NCI-H2196 treated with DMSO at 0.1 percent for 48 hours (cell line): ENCODE data around the gene HDAC9.

Source experiments
- DNase-seq: peaks from one replicate; lab custom pipeline; 2025; ENCODE audit not compliant: unreplicated experiment; lab: John Stamatoyannopoulos, UW

Gene HDAC9

DNA sequence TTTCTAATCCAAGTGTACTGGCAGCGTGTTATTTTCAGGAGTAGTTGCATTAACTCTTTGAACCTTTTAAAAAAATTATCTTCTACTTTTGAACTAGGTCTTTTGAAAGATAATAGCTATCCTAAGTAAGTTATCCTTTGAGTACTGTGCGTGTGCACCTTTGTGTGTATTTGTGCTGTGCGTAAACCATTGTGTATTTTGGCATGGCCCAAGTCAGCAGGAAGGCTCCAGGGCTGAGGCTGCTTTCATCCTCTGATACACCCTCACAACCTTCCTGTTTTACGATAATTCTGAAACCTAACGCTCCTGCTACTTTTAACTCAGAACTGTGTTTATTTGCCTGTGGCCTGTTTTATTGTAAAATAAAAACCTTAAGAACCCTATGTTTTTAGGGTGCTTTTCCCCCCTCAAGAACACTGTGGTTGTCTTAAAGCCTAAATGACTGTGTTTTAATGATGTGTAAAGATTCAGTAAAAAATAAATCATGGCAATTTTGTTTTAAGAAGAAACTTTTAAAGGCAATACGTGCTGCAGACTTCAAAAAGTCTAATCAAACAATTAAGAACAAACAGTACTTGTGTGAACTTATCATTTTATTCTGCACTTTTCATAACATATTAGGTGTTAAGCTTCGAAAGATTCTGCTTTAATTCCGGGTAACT is 57.5 kb downstream of the HDAC9 start:
- DNase-seq: peak; percentile 42

DNA sequence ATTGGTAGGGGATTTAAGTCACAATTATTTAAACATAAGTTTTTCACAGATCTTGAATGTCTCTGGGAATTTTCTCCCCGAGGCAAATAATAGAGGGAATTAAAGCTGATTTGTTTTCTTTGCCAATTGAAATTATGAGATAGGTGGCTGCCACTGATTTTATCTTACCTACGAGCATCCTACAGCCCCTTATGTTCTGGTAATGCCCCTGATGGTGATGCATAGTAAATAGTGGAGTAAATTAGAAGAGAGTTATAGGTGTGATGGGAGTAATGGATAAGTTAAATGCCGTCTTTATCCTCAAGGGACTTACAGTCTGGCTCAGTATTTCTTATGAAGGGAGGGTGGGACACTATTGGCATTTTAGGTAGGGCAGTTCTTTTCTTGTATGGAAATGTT is 58.1 kb downstream of the HDAC9 start:
- no peak for DNase-seq

DNA sequence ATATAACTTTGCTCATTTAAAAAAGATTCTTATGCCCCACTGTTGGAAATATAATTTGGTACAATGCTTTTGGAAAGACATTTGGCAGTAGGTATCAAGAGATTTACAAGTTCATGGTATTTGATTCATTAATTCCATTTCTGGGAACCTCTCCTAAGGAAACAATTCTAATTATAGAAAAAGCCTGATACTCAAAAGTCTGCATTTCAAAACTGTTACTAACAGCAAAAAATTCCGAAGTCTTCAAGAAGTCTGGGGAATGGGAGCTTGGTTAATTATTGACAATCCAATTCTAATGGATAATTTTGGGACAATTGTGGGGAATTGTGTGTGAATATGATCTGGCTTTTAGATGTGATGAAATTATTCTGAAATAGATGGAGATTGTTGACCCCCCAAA is 59.6 kb downstream of the HDAC9 start:
- DNase-seq: no peak

DNA sequence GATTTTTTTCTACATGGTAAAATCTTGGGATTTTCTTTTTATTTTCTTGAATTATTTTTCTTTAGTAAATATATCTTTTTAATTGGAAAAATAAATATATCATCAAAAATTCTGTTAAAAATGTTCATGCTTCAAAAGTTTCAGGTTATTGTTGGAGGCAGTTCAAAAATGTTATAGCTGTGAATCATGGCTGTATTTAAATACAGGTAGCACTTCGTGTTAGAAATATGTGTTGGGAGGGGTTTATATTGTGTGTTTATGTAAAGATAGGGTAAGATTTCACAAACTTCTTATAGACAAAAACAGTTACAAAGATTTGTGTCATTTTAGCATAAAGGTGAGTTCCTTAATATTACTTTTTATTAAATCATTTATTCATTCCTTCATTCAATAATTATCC is 60.4 kb downstream of the HDAC9 start:
- no peak for DNase-seq

DNA sequence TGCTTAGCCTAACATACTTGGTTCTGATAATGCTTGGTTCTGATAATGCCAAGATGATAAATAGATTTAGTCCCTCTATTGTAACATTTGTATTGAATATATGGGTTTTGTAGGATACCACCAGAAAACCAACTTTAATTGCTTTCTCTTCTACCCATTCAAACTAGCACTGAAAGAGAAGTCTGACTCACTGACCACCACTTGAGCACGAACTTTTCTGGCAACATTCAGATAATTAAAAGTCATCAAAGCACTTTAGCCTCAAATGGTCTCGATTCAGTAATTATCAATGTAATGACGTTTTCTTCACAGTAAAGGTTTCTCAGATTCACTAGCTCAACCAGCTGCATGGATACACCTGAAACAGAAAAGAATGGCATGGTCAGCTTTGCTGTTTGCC is 63.0 kb downstream of the HDAC9 start:
- DNase-seq: no peak

DNA sequence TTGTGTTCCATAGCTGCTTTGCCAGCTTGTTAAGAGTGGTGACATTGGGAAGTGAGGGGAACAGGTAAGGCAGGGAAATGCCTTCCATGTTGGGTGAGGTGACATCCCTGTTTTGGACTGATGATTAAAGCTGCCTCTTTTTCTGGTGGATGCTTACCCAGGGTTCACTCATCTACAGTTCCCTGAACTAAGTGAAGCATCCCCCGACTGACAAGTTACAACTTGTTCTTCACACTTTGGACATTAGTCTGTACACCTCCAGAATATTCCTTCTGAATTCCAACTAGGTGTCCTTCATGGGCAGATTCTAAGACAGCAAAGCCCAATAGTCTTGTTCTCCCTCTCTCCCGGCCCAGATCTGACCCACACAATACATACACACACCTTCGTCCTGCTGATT is 63.4 kb downstream of the HDAC9 start:
- DNase-seq: no peak

DNA sequence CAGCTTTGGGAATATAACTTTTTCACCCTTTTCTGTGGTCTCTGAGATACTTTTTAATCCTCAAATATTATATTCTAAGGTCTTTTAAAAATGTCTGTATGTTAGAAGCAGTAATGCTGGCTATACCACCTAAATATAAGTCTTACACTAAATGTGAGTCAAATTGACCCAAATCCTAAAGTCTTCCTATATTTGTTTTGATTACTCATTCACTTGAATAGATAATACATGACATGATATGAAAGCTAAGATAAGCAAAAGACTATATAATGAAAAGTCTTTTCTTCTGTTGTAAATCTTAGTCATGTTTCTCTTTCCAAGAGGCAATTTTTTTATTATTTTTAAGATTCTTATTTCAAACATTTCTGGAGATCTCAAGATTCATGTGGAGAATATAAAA is 64.2 kb downstream of the HDAC9 start:
- no peak for DNase-seq

DNA sequence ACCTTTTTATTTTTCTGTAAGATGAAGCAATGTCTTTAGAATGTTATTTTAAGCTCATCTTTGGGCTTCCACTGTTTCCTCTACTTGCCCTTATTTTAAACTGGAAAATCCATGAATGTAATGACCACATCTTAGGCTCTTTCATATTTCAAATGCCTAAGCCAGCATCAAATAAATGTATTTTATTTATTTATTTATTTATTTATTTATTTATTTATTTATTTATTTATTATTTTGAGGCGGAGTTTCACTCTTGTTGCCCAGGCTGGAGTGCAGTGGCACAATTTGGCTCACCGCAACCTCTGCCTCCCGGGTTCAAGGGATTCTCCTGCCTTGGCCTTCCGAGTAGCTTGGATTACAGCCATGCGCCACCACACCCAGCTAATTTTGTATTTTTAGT is 69.2 kb downstream of the HDAC9 start:
- no peak for DNase-seq

DNA sequence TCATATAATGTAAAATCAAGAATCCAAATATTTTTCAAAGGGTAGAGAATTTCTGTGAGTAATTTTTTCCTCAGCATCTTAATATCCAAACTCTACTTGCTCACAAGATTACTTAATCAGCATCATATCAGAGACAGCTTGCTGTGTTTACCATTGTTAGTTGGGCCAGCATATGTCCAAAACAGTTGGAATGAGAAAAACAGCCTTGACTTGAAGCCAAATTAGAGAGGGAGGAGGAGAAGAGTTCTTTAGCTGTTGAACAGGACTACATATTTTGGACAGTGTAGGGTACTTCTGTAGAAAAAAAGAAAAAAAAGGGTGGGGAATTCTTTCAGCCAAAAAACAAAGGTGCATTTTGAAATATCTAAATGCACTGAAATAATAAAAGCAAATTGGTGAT is 69.8 kb downstream of the HDAC9 start:
- DNase-seq: no peak

DNA sequence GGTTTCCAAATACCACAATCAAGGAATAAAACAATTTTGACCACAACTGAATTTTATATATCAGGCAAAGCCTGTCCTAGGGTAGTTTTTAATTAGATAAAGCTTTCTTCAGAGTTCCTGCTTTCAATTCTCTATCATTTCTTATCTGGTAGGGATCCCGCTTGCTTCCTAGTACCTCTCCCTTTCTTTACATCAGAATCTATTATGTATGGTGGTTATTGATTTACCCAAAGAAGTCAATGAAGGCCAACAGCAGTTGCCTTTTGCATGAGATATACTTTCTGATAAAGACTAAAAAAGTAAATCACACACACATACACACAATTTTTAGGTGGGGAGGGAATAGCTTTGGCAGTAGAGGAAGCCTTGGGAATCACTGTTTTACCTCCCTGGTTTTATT is 70.7 kb downstream of the HDAC9 start:
- no peak for DNase-seq

DNA sequence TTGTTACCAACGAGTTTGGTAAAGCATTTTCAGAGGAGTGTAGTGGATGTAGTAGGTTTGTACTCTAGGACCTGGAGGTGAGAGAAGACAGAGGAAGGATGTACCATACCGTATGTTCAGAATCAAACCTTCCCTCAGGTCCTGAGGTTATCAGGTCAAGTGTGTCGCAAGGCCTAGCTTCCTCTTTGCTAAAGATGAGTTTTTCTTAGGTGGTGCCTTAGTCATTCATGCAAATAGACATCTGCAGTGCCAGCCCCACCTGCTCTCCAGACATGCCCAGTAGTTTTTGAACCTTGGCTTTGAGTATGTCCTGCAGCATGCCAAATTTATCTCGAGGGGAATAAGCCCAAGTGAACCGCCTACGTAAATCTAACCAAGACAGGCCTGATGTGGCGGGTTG is 71.3 kb downstream of the HDAC9 start:
- DNase-seq: no peak

DNA sequence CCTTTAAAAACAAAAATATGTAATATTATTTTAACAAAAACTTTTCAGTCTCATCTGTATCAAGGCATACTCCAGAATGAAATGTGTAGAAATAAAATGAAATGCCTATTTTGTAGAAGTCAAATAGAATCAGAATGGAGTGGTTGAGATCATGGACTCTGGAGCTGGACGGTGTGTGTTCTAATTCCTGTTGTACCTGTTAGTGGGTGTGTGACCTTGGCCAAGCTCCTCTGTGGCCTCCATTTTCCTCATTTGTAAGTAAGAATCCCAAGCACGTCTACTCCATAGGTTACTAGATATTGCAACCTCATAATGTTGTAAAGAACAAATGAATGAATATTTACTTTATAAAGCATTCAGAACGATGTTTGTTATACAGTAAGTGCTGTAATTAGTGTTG is 74.9 kb downstream of the HDAC9 start:
- no peak for DNase-seq

DNA sequence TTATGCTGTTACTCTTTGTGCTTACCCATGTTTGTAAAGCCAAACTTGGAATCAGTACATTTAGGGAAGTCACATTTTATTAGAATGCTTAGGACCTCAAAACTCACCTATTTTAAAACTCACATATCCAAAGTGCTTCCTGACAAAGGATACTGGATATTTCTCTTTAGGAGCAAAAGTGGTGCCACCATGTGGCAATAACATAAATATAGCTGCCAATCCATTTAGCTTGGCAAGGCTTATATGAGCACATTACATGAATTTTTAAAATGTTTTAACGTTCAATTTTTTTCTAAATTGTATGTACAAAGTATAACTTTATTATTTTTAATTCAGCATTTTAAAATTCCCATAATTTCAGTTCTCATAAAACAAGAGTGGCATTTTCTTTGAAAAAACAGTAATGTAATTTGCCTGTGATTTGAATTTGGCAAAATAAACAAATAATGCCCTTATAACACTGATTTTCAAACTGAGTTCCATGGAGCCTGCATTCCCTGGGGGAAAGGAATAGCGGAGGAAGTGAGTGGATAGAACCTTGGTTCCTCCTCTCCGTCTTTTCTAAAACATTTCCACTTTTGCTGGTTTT is 75.4 kb downstream of the HDAC9 start:
- DNase-seq: peak; percentile 32

DNA sequence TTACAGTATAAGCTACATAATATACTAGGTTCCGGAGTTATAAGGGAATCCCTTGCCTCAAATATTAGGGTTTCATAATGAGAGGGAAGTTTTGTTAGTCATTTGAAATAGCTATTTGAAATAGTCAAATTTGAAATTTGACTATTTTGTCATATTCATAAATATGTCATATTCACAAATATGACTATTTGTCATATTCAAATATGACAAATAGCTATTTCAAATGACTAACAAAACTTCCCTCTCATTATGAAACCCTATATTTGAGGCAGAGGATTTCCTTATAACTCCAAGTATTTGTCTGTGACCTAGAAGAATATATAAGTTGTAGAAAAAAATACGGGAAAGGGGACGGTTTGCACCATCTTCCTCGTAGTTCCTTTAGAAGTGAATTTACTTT is 76.6 kb downstream of the HDAC9 start:
- no peak for DNase-seq

DNA sequence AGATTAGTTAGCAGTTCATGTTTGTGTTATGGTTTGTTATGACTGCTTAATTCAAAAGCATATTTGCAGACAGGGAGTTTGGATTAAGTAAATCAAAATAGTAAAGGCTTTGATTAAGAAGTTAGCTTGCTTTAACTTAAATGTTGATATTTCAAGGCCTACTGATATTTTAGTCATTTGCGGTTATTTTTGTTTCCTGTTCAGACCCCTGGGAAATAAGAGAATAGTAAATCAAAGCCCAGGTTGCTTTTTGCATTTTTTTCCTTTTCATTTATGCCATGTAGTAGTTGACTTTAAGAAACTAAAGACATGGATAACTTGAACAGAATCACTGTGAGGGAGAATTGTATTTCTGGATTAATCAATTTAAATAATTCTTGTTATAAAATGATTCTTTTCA is 77.3 kb downstream of the HDAC9 start:
- DNase-seq: no peak

DNA sequence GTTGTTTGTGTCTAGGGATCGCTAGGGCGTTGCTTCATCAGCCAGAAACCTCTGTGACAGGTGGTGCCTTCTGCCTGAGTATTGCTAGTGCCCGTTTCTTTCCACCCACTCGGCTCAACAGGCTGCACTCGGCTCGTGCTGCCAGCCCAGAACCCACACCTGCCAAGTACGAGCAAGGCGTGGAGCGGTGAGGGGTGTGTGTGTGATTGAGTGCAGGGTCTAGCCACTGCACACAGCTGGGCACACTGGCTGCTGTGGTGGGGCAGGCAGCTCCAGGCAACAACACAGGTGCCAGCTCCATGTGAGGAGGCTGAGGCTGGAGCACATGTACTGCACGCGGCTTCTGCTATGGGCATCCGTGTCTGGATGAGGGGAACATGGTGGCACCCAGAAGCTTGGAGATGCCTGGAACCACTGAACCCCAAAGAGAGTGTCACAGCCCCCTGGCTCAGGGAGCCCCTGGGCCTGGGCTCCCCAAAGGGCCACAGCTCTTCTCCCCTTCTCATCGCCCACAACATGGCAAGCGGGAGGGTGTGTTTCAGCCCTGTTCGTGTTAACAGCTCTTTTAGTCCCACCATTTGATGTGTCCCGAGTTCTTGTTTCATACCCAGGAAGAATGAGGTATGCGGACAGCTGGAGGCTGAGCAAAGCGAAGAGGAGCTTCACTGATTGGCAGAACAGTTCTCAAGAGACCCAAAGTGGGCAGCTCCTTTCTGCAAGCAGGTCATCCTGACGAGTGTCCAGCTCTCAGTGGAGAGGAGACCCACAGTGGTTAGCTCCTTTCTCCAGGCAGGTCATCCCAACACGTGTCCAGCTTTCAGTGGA is 78.1 kb downstream of the HDAC9 start:
- no peak for DNase-seq

DNA sequence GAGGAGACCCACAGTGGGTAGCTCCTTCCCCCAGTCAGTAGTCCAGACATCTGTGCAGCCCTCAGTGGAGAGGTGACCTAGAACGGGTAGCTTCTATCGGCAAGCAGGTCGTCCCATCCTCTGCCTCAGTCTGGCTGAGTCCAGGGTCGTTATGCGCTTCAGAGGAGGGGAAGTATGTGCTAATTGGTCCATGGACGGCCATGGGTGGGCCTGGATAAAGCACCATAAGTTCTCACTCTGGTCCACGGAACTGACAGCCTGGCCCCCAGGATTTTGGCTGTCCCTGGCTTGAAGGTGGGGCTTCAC is 78.6 kb downstream of the HDAC9 start:
- DNase-seq: no peak

DNA sequence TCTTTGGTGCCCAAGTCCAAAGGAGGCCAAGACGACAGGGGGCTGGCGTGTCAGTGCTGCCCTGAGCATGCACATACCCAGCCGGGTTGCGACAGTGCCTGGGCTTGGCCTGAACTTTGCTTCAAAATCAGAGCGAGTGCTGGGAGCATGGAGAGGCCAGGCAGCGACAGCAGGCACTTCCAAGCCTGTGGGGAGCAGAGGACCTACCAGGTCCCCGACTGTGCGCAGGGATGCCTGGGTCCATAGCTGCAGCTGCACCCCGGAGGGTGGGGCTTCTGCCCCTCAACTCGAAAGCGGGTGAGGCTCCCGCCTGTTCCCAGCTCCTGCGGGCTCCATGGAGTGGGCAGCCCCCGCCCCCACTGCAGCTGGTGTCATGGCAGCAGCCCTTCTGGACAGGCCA is 79.1 kb downstream of the HDAC9 start:
- DNase-seq: no peak

DNA sequence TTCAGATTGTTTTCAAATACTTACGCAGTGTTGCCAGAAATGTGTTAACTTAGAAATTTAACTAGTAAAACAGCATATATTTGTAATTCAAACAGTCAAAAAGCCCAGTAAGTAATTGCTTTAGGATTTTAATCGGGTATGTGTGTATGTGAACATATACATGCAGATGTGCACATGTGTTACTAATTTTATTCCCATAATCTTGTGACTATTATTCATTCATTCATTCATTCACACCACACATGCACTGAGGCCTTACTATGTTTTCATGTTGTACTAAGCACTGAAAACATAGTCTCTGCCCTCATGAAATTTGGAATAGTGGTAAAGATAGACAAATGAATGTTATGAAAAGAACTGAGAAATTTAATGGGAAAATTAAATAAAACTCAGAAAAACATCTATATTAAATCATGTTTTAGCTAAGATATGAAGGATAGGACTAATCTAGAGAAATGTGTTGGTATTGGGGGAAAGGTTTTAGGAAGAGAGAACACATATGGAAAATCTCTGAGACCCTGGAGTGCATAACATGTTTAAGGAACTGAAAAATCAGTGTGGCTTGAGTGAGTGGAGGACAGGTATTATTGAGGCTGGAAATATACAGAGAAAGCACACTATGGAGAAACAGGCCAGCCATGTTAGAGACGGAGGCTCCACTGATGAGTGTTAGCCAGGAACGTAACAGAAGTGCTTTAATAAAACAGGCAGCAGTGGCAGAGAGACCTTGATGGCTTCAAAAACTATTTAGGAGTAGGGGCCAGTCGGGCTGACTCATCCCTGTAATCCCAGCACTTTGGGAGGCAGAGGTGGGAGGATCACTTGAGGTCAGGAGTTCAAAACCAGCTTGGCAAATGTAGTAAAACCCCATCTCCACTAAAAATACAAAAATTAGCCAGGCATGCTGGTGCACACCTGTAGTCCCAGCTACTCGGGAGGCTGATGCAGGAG is 80.3 kb downstream of the HDAC9 start:
- no peak for DNase-seq

DNA sequence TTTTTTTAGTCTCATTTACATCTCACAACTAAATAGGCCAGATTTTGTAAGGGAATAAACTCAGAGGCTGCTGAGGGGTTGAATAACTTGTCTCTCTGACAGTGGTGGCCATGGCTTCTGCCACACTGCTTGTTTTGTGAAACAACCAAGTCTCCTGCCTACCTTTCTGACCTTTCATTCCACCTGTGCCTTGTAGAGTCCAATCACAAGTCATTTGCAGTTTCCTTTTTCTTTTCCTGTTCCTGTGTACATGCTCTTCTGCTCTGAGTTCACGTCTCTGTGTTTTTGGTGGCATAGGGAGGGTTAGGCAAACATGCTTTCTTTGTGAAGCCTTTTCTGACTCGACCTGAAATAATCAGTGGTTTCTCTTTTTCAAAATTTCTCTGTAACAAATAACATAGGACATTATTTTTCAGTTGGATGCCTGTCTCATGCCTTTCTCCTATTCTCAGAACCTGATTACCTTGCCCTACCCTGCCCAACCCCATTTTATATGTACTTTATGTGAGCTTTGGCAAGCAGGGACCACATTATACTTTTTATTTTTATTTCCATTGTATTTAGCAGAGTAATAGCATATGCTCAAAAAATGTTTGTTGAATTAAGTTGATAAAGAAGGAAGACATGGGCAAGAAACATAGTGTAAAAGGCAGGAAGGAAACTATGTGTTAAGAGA is 81.7 kb downstream of the HDAC9 start:
- DNase-seq: no peak

DNA sequence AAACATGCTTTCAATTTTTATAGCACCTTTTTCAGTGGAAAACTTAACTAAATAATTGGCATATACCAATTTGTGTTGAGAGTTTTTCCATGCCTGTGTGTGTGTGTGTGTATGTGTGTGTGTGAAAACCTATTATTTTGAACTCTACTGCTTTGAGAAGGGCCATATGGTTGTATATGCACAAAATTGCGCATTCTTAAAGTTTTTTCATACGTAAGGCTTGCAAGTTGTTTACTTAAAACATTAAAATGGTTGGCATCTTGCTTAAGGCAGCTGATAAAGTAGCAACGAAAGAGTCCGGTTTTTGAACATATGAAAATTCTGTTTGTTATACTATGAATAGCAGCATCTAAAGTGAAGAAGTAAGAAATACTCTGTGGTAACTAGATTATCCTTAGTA is 84.1 kb downstream of the HDAC9 start:
- no peak for DNase-seq
